HepG2 (cell line): Measurements from ENCODE around the gene C10orf67. TPM values are rescaled to one million over a fixed set of nuclear protein-coding genes. Genes with fewer than 3 reads are reported as not detected.

Experiments used
- ATAC-seq: fragments of 200-7000 bp; cut with Tn5 transposase; 3 replicates; pipeline ENCODE4 v1.9.1; 2020; ENCODE audit warnings: mild to moderate bottlenecking, moderate library complexity
- BruUV-seq: library from RNA; stranded (reverse); fragments of 400-500 nt; replicated peaks from 2 replicates; lab custom pipeline; 2021; lab: Mats Ljungman, UMichigan
- CTCF ChIA-PET: fragments of 300-600 bp; formaldehyde crosslinking; extraction: SDS; loops from one replicate; lab custom pipeline; 2021; ENCODE audit warnings: low total read pairs, inconsistent platforms, low intra/inter-chr PET ratio; lab: Yijun Ruan, JAX
- POLR2A ChIA-PET: fragments of 350-600 bp; sonication (Branson Sonifier 250); formaldehyde crosslinking; loops from one replicate; lab custom pipeline; 2020; ENCODE audit warnings: antibody characterized with exemption, inconsistent platforms; lab: Yijun Ruan, JAX
- DNase-seq: peaks from one replicate; pipeline ENCODE4 v3.0.0-alpha.2; 2015; ENCODE audit warnings: low spot score
- FAIRE-seq: peaks from 3 replicates; lab custom pipeline; 2011; peaks lifted over from hg19 to GRCh38; lab: Jason Lieb, UNC
- H2AFZ ChIP-seq: one replicate; pipeline ENCODE4 v1.6.1; 2011; ENCODE audit warnings: low read length, inconsistent platforms
- H3K27ac ChIP-seq: fragments of 300-600 bp; 3 replicates; pipeline ENCODE4 v1.8.0; 2011; ENCODE audit warnings: mixed run types, mild to moderate bottlenecking, mixed read lengths, low read length, inconsistent platforms; ENCODE audit not compliant: insufficient read depth; ENCODE audit errors: extremely low read length
- H3K27me3 ChIP-seq, 2 experiments: fragments of 200-600 bp in 1 of 2; 2 replicates in 1 of 2; 3 replicates in 1 of 2; pipeline versions ENCODE4 v1.6.0 to v1.8.0; 2011; ENCODE audit warnings: low read length in 2 of 2, mild to moderate bottlenecking in 2 of 2, moderate library complexity in 2 of 2, inconsistent platforms in 1 of 2; ENCODE audit not compliant: insufficient read depth in 2 of 2, control insufficient read depth in 1 of 2
- H3K36me3 ChIP-seq, 2 experiments: fragments of 200-600 bp in 1 of 2; replicated peaks in 1 of 2; 2 replicates in 1 of 2; 3 replicates in 1 of 2; pipeline versions ENCODE4 v1.5.1 to v1.8.0; 2011; ENCODE audit warnings: low read length in 2 of 2, inconsistent platforms in 1 of 2; ENCODE audit not compliant: insufficient read depth in 2 of 2, control insufficient read depth in 1 of 2
- H3K4me1 ChIP-seq: 2 replicates; pipeline ENCODE4 v1.5.1; 2012; ENCODE audit warnings: low read length, inconsistent platforms; ENCODE audit not compliant: insufficient read depth
- H3K4me2 ChIP-seq: 2 replicates; pipeline ENCODE4 v1.6.0; 2011; ENCODE audit warnings: low read depth, low read length, inconsistent platforms
- H3K4me3 ChIP-seq, 3 experiments: fragments of 200-600 bp in 1 of 3; sonication (generic), shearing (Covaris generic) in 1 of 3; replicated peaks in 1 of 3; 2 replicates each; pipeline ENCODE4 v1.5.1; 2011 to 2016; ENCODE audit warnings: low read length in 3 of 3, inconsistent platforms in 2 of 3, low read depth in 2 of 3, mild to moderate bottlenecking in 2 of 3, control low read depth in 1 of 3, mixed read lengths in 1 of 3; ENCODE audit not compliant: insufficient read depth in 1 of 3
- H3K79me2 ChIP-seq: one replicate; pipeline ENCODE4 v1.6.1; 2011; ENCODE audit warnings: low read length, inconsistent platforms; ENCODE audit not compliant: insufficient read depth
- H3K9ac ChIP-seq: 2 replicates; pipeline ENCODE4 v1.6.0; 2011; ENCODE audit warnings: mild to moderate bottlenecking, low read depth, low read length, inconsistent platforms; ENCODE audit not compliant: insufficient read depth
- H3K9me3 ChIP-seq: 2 replicates; pipeline ENCODE4 v1.5.1; 2012; ENCODE audit warnings: mild to moderate bottlenecking, low read length
- H4K20me1 ChIP-seq: 2 replicates; pipeline ENCODE4 v1.6.0; 2011; ENCODE audit warnings: inconsistent platforms, mild to moderate bottlenecking, low read length, moderate library complexity; ENCODE audit not compliant: insufficient read depth
- ARNT ChIP-seq: fragments of 450-650 bp; IDR thresholded peaks from 2 replicates; pipeline ENCODE4 v1.6.1; 2017
- CCDC6 ChIP-seq: sonication (generic); formaldehyde crosslinking; IDR thresholded peaks from 2 replicates; pipeline ENCODE4 v1.8.1; 2022; ENCODE audit warnings: mild to moderate bottlenecking, missing genetic modification reagents, moderate library complexity
- CENPT ChIP-seq: sonication (generic); formaldehyde crosslinking; IDR thresholded peaks from 2 replicates; pipeline ENCODE4 v1.8.0; 2022; ENCODE audit warnings: low read depth, mild to moderate bottlenecking, moderate library complexity, missing genetic modification reagents
- DNMT1 ChIP-seq: sonication (generic); formaldehyde crosslinking; IDR thresholded peaks from 2 replicates; pipeline ENCODE4 v1.5.1; 2020; ENCODE audit warnings: mild to moderate bottlenecking, missing genetic modification reagents
- GZF1 ChIP-seq: sonication (generic); formaldehyde crosslinking; IDR thresholded peaks from 2 replicates; pipeline ENCODE4 v1.5.1; 2020; ENCODE audit warnings: mild to moderate bottlenecking, missing genetic modification reagents
- HES4 ChIP-seq: sonication (generic); formaldehyde crosslinking; IDR thresholded peaks from 2 replicates; pipeline ENCODE4 v1.9.0; 2021; ENCODE audit warnings: mild to moderate bottlenecking, missing genetic modification reagents, borderline replicate concordance
- MEF2D ChIP-seq: sonication (generic); formaldehyde crosslinking; IDR thresholded peaks from 2 replicates; pipeline ENCODE4 v1.5.1; 2020; ENCODE audit warnings: mild to moderate bottlenecking, missing genetic modification reagents
- MLX ChIP-seq: IDR thresholded peaks from 2 replicates; pipeline ENCODE4 v1.6.1; 2016
- NR2F1 ChIP-seq, 2 experiments: fragments of 450-650 bp in 1 of 2; formaldehyde crosslinking in 1 of 2; IDR thresholded peaks; 2 replicates each; pipeline versions ENCODE4 v1.5.0 to v1.6.1; 2016 to 2020; ENCODE audit warnings: mild to moderate bottlenecking in 1 of 2, missing compliant biosample characterization in 1 of 2, missing genetic modification reagents in 1 of 2, moderate library complexity in 1 of 2
- XBP1 ChIP-seq: sonication (generic); formaldehyde crosslinking; IDR thresholded peaks from 2 replicates; pipeline ENCODE4 v1.5.0; 2020; ENCODE audit warnings: missing genetic modification reagents
- ZBTB26 ChIP-seq: IDR thresholded peaks from 2 replicates; pipeline ENCODE4 v1.6.1; 2016; ENCODE audit warnings: missing compliant biosample characterization, missing genetic modification reagents, borderline replicate concordance
- ZFP1 ChIP-seq: IDR thresholded peaks from 2 replicates; pipeline ENCODE4 v1.6.1; 2016
- ZFP62 ChIP-seq: sonication (generic); formaldehyde crosslinking; IDR thresholded peaks from 2 replicates; pipeline ENCODE4 v1.4.0; 2020; ENCODE audit warnings: missing genetic modification reagents
- ZNF232 ChIP-seq: sonication (generic); formaldehyde crosslinking; IDR thresholded peaks from 2 replicates; pipeline ENCODE4 v1.4.0; 2020; ENCODE audit warnings: missing genetic modification reagents, borderline replicate concordance
- ZNF550 ChIP-seq: sonication (generic); formaldehyde crosslinking; IDR thresholded peaks from 2 replicates; pipeline ENCODE4 v1.4.0; 2020; ENCODE audit warnings: mild to moderate bottlenecking, missing genetic modification reagents, borderline replicate concordance
- ZNF580 ChIP-seq: IDR thresholded peaks from 2 replicates; pipeline ENCODE4 v1.6.1; 2016; ENCODE audit warnings: low read depth, borderline replicate concordance
- ZNF761 ChIP-seq: sonication (generic); formaldehyde crosslinking; conservative IDR thresholded peaks from 2 replicates; pipeline ENCODE4 v1.4.0; 2020; ENCODE audit warnings: mild to moderate bottlenecking, missing genetic modification reagents
- ZNF879 ChIP-seq: sonication (generic); formaldehyde crosslinking; IDR thresholded peaks from 2 replicates; pipeline ENCODE4 v1.8.1; 2023; ENCODE audit warnings: missing genetic modification reagents
- WGBS: methylation state at CpG from one replicate; pipeline ENCODE4 v1.1.6; 2017; ENCODE audit warnings: low lambda C conversion rate; 5-methylcytosine and 5-hydroxymethylcytosine counted together
- in situ Hi-C: cut with HindIII; loops from 2 replicates; pipeline ENCODE4 v1.10.0; 2017; ENCODE audit warnings: low pct_unique_long_range_greater_than_20kb; ENCODE audit not compliant: extremely low pct_ligation_motif_present
- intact Hi-C: fragments of 100-400 bp; cut with micrococcal nuclease; formaldehyde crosslinking; loops from one replicate; pipeline ENCODE4 v1.10.0; 2022; ENCODE audit not compliant: unreplicated experiment
- polyA plus RNA-seq, 8 experiments: library from polyadenylated mRNA; depleted of rRNA in 3 of 8; stranded (reverse) in 7 of 8; unstranded in 1 of 8; fragments of >200 nt; fragmentation: Illumina TruSeq in 4 of 8; extraction: Trizol in 4 of 8; gene quantifications; 2 replicates each; pipeline versions ENCODE4 v1.2.1 to v1.2.3, GENCODE V29; 2011 to 2016; ENCODE audit warnings: low read depth in 4 of 8, missing spikeins in 1 of 8, mixed read lengths in 1 of 8; ENCODE audit not compliant: insufficient read depth in 1 of 8
- total RNA-seq, 5 experiments: library from RNA; depleted of rRNA; stranded (reverse); fragments of >200 nt; fragmentation: Illumina TruSeq; extraction: Trizol; gene quantifications; 2 replicates each; pipeline ENCODE4 v1.2.3, GENCODE V29; 2016; ENCODE audit warnings: low read depth in 1 of 5

Gene C10orf67
- total and polyA plus RNA-seq, 2 of the 13 experiments (the other 11 are each of a cell fraction or from before 2014, with no cell fraction given), result not detected

- no peak for FAIRE-seq
- Histone ChIP-seq H2AFZ (no peak overlapping the region), H3K36me3 (no peaks in the 10 kb centered on the region), H3K4me3 (peak overlapping the region in 1 of 3 experiments; percentile 46; a peak in 1 of 6 replicates), H4K20me1 (no peaks in the 10 kb centered on the region), H3K9me3 (no peaks in the 10 kb centered on the region), H3K79me2 (no peaks in the 10 kb centered on the region), H3K4me2 (peak overlapping the region; percentile 51), H3K4me1 (peaks cover 17% of the 10 kb centered on the region), H3K27ac (no peak overlapping the region), H3K9ac (no peak overlapping the region), H3K27me3 (peaks cover 1 to 79% of the 10 kb centered on the region in 2 experiments; a peak in 3 of 5 replicates)
- in situ Hi-C loops, result no loop called here
- CTCF ChIA-PET, result no interaction called here
- intact Hi-C loops, result no loop called here
- no TSS peak for BruUV-seq
- no peak for ATAC-seq
- DNase-seq, result no peak
- no peak for TF ChIP-seq HES4 (CRISPR knock-in tag)
- no peak for TF ChIP-seq ARNT
- TF ChIP-seq DNMT1, result no peak
- TF ChIP-seq ZNF232, result no peak
- no peak for TF ChIP-seq MLX (CRISPR knock-in tag)
- no peak for TF ChIP-seq ZNF580 (CRISPR knock-in tag)
- TF ChIP-seq NR2F1 (CRISPR knock-in tag; IDR thresholded peaks at IDR 0.05), result no peak
- no peak for TF ChIP-seq MEF2D
- TF ChIP-seq ZFP62 (CRISPR knock-in tag), result no peak
- no peak for TF ChIP-seq CCDC6
- no peak for TF ChIP-seq XBP1 (CRISPR knock-in tag)
- TF ChIP-seq ZNF550 (CRISPR knock-in tag), result no peak
- TF ChIP-seq CENPT, result no peak
- no peak for TF ChIP-seq ZNF879 (CRISPR knock-in tag)
- no peak for TF ChIP-seq GZF1 (CRISPR knock-in tag)
- TF ChIP-seq ZFP1 (CRISPR knock-in tag), result no peak
- no peak for TF ChIP-seq ZBTB26 (CRISPR knock-in tag)
- TF ChIP-seq ZNF761 (CRISPR knock-in tag), result no peak
- POLR2A ChIA-PET, result no interaction called here
- WGBS, result 18% methylated on average over 2 of the region's 13 CpGs
Observed at GRCh38 chr10:23198610-23198939, 146.0 kb downstream of the C10orf67 start.
